Astrocyte (in vitro differentiated cells and primary cell): ENCODE data around the gene NCBP1.

Experiments used
- CTCF ChIP-seq: IDR thresholded peaks from 2 replicates; pipeline ENCODE4 v1.5.1; 2011; ENCODE audit warnings: low read depth, mild to moderate bottlenecking, inconsistent platforms, low read length, moderate library complexity; ENCODE audit not compliant: insufficient read depth
- EZH2 ChIP-seq: IDR thresholded peaks from 2 replicates; pipeline ENCODE4 v1.6.1; 2012; ENCODE audit warnings: mild to moderate bottlenecking, low read length, inconsistent platforms; ENCODE audit not compliant: insufficient read depth

- TF ChIP-seq CTCF (peak; percentile 91), EZH2 (no peak)
Observed at GRCh38 chr9:97710356-97711222, 77.0 kb downstream of the NCBP1 start.
